Ovary (tissue), 9 donors: Measurements from ENCODE around the gene CDK8. TPM values are rescaled to one million over a fixed set of nuclear protein-coding genes. Genes with fewer than 3 reads are reported as not detected.

Experiments used
- DNase-seq, 5 donors: peaks; one replicate each; pipeline ENCODE4 v3.0.0-alpha.2; 2019 to 2020
- H3K27ac ChIP-seq, 2 donors: fragments of 200-600 bp; one replicate each; pipeline versions ENCODE4 v1.5.1 to v1.8.0; 2019 to 2022
- H3K27me3 ChIP-seq: fragments of 200-600 bp; one replicate; pipeline ENCODE4 v1.8.0; 2022
- H3K36me3 ChIP-seq: fragments of 200-600 bp; sonication (generic); one replicate; pipeline ENCODE4 v1.5.1; 2019
- H3K4me1 ChIP-seq: one replicate; pipeline ENCODE4 v1.8.1; 2013; ENCODE audit warnings: mild to moderate bottlenecking, moderate library complexity; ENCODE audit not compliant: insufficient read depth
- H3K4me3 ChIP-seq: fragments of 200-600 bp; sonication (generic); one replicate; pipeline ENCODE4 v1.5.1; 2017
- H3K9me3 ChIP-seq, 2 donors: fragments of 200-600 bp in 1 of 2; sonication (generic) in 1 of 2; one replicate each; pipeline versions ENCODE4 v1.5.1 to v1.8.1; 2013 to 2019; ENCODE audit warnings: mild to moderate bottlenecking in 1 of 2, moderate library complexity in 1 of 2
- EP300 ChIP-seq: sonication (generic); formaldehyde crosslinking; IDR thresholded peaks from one replicate; pipeline ENCODE4 v1.6.1; 2017; ENCODE audit warnings: antibody characterized with exemption
- POLR2A ChIP-seq: fragments of 450-650 bp; IDR thresholded peaks from one replicate; pipeline ENCODE4 v1.6.1; 2017; ENCODE audit warnings: antibody characterized with exemption, mild to moderate bottlenecking, moderate library complexity
- WGBS, 3 donors: extraction: QIAGEN DNeasy Blood & Tissue Kit in 1 of 3; methylation state at CpG; one replicate each; pipeline versions ENCODE4 v1.1.5 to v1.1.7; 2013 to 2017; 5-methylcytosine and 5-hydroxymethylcytosine counted together
- intact Hi-C, 4 donors: fragments of 100-400 bp; cut with DNase I; formaldehyde crosslinking; loops; one replicate each; pipeline versions ENCODE4 v1.11.0 to v1.15.1; 2022 to 2023
- polyA plus RNA-seq, 2 donors: library from polyadenylated mRNA; stranded (reverse); fragments of 200-250 nt in 1 of 2; fragments of 350-450 nt in 1 of 2; fragmentation: Illumina TruSeq in 1 of 2; extraction: RNeasy Lipid Tissue Mini Kit (QIAGEN cat#74804) in 1 of 2; gene quantifications; one replicate each; pipeline ENCODE4 v1.2.3, GENCODE V29; 2013 to 2014
- total RNA-seq, 7 donors: library from RNA; depleted of rRNA in 2 of 7; stranded (reverse); fragments of >200 nt in 2 of 7; fragmentation: NEBNext Ultra II Directional in 3 of 7; extraction: Animal tissue kit (Norgen Biotek cat#: 25700) in 3 of 7; gene quantifications; one replicate each; pipeline versions ENCODE4 v1.1.0 to v1.2.4, GENCODE V29; 2016 to 2023
- TF ChIP-seq, protein P1 (sequence below), 3 donors: fragments of 450-650 bp in 2 of 3; fragments of 200-600 bp in 1 of 3; IDR thresholded peaks; one replicate each; pipeline versions ENCODE4 v1.5.1 to v1.8.0; 2016 to 2022; ENCODE audit warnings: antibody characterized with exemption in 3 of 3, mild to moderate bottlenecking in 1 of 3
- donor health status: DM: no; HTN: no; CAD: no; lungs with moderate emphysema.
- donor health status: DM: no; HTN: no; CAD: no.
- donor health status: Bipolar disorder and iron deficiency.
- donor health status: DM: yes; HTN: yes; CAD: no.
- donor health status: DM: no; HTN: no; CAD: no.
- donor health status: DM: yes; HTN: yes; CAD: no.

Gene CDK8
- total and polyA plus RNA-seq, 9 donors: 5.2 to 11.6 (median 8.3) TPM

DNA sequence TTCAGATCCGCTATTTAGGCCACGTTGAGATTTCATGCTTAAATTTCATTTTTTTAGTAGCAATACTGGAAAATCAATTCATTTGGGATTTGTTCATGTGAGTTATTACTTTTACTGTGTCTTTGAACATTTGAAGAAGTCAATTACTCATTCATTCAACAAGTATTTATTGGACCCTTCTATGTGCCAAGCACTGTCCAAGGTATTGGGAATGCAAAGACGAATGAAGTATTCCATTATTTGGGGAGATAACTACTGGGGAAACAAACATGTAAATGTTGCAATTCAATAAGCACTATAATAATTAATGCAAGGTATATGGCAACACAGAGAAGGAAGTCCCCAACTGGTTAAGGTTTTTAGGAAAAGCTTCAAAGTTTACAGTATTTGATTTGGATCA, 5.7 kb downstream of the CDK8 start:
- no peak for DNase-seq
- WGBS, 3 donors: 85 to 92% (median 90%) methylated on average over 3 of the region's 3 CpGs
- no peaks in the 10 kb centered on the region for H3K36me3 ChIP-seq
- TF ChIP-seq POLR2A: no peak
- no peak for TF ChIP-seq EP300
- TF ChIP-seq, protein P1, sequence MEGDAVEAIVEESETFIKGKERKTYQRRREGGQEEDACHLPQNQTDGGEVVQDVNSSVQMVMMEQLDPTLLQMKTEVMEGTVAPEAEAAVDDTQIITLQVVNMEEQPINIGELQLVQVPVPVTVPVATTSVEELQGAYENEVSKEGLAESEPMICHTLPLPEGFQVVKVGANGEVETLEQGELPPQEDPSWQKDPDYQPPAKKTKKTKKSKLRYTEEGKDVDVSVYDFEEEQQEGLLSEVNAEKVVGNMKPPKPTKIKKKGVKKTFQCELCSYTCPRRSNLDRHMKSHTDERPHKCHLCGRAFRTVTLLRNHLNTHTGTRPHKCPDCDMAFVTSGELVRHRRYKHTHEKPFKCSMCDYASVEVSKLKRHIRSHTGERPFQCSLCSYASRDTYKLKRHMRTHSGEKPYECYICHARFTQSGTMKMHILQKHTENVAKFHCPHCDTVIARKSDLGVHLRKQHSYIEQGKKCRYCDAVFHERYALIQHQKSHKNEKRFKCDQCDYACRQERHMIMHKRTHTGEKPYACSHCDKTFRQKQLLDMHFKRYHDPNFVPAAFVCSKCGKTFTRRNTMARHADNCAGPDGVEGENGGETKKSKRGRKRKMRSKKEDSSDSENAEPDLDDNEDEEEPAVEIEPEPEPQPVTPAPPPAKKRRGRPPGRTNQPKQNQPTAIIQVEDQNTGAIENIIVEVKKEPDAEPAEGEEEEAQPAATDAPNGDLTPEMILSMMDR (IDR thresholded peaks at IDR 0.05): no peak
- no peak overlapping the region for H3K27ac ChIP-seq
- intact Hi-C loops: no loop called here
- no peak overlapping the region for H3K4me3 ChIP-seq
- no peaks in the 10 kb centered on the region for H3K27me3 ChIP-seq
- H3K4me1 ChIP-seq: no peaks in the 10 kb centered on the region
- no peaks in the 10 kb centered on the region for H3K9me3 ChIP-seq

DNA sequence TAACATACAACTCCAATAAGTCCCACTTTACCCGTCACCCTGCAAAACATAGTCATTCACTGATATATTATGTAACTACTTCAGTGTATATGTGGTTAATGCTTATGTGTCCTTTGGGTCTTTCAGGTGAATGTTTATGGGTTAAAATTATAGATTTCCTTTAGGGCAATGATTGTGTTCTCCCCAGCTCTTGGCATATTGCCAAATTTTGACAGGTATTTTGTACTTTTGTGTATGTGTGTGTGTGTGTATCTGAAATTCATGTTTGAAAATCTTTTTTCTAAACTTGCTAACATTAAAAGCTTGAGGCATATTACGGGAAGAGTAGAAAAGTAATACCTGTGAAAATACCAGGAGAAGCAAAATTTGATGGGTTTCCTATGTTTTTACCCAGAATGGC, 8.2 kb downstream of the CDK8 start:
- 98 to 99% (median 99%) methylated on average over 2 of the region's 2 CpGs for WGBS, 3 donors
- Histone ChIP-seq H3K36me3 (no peaks in the 10 kb centered on the region), H3K4me1 (no peaks in the 10 kb centered on the region), H3K4me3 (no peak overlapping the region), H3K27ac (no peak overlapping the region), H3K9me3 (no peaks in the 10 kb centered on the region), H3K27me3 (no peaks in the 10 kb centered on the region)
- intact Hi-C loops: no loop called here
- DNase-seq: no peak
- TF ChIP-seq EP300 (no peak), POLR2A (no peak)
- TF ChIP-seq, protein P1 (IDR thresholded peaks at IDR 0.05): no peak

DNA sequence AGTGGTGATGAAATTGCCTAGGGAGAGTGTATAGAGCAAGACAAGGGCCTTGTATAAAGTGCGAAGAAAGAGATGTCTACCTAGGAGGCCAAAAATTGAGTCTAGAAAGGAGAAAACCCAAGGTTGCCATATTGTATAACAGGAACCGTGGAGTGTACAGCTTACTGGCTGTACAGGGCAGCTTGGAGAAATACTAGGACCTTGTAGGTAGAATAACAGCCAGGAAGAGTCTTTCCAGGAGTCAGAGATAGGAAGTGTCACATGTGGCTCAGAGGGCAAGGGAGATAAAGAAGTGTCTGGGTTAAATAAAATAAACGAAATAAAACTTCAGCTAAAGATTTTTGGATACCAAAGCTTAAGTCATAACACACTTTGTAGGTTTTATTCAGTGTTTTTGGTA, 12.4 kb downstream of the CDK8 start:
- H3K27me3 ChIP-seq: no peaks in the 10 kb centered on the region
- no peak for DNase-seq
- no peaks in the 10 kb centered on the region for H3K36me3 ChIP-seq
- H3K9me3 ChIP-seq: no peaks in the 10 kb centered on the region
- 71 to 75% (median 71%) methylated on average over 3 of the region's 3 CpGs for WGBS, 3 donors
- intact Hi-C loops: no loop called here
- peaks cover 2% of the 10 kb centered on the region for H3K4me1 ChIP-seq
- TF ChIP-seq EP300 (no peak), POLR2A (no peak)
- TF ChIP-seq, protein P1 (IDR thresholded peaks at IDR 0.05): no peak
- no peak overlapping the region for H3K27ac ChIP-seq
- H3K4me3 ChIP-seq: no peak overlapping the region

DNA sequence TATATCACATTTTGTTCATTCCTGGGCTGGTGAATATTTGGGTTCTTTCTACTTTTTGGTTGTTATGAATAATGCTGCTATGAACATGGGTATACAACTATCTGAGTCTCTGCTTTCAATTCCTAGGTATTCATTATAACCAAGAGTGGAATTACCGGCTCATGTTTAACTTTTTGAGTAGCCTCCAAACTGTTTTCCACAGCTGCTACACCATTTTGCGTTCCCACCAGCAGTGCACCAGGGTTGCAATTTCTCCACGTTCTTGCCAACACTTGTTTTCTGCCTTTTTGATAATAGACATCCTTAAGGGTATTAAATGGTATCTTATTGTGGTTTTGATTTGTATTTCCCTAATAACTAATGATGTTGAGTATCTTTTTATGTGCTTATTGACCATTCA, 16.8 kb downstream of the CDK8 start:
- no peaks in the 10 kb centered on the region for H3K36me3 ChIP-seq
- 87 to 93% (median 93%) methylated on average over 3 of the region's 3 CpGs for WGBS, 3 donors
- H3K27me3 ChIP-seq: no peaks in the 10 kb centered on the region
- H3K4me1 ChIP-seq: peaks cover 4% of the 10 kb centered on the region
- no peak overlapping the region for H3K27ac ChIP-seq
- no peak for DNase-seq
- no peak overlapping the region for H3K4me3 ChIP-seq
- TF ChIP-seq EP300: no peak
- TF ChIP-seq POLR2A: no peak
- TF ChIP-seq, protein P1 (IDR thresholded peaks at IDR 0.05): no peak
- intact Hi-C loops: no loop called here
- H3K9me3 ChIP-seq: no peaks in the 10 kb centered on the region

DNA sequence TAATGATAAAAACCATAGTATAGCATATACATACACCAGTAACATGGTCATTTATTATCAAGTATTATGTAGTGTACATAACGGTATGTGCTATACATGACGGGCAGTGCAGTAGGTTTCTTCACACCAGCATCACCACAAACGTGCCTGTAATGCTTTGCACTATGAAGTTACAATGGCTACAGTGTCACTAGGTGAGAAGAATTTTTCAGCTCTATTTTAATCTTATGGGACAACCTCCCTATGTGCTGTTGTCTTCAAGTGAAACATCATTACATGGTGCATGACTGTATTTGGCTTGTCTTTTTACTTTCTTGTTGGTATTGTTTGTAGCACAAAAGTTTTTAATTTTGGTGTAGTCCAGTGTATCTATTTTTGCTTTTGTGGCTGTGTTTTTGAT, 18.7 kb downstream of the CDK8 start:
- intact Hi-C loops: no loop called here
- TF ChIP-seq, protein P1 (IDR thresholded peaks at IDR 0.05): no peak
- TF ChIP-seq EP300 (no peak), POLR2A (no peak)
- no peak overlapping the region for H3K27ac ChIP-seq
- no peaks in the 10 kb centered on the region for H3K36me3 ChIP-seq
- H3K27me3 ChIP-seq: no peaks in the 10 kb centered on the region
- no peak overlapping the region for H3K4me3 ChIP-seq
- peaks cover 4% of the 10 kb centered on the region for H3K4me1 ChIP-seq
- DNase-seq: no peak
- H3K9me3 ChIP-seq: no peaks in the 10 kb centered on the region
- WGBS, 3 donors: 68 to 77% (median 72%) methylated on average over 3 of the region's 3 CpGs
